Aorta (tissue), 5 donors: ENCODE measurements around the gene PDE5A. TPM values are rescaled to one million over a fixed set of nuclear protein-coding genes. Genes with fewer than 3 reads are reported as not detected.
A peak's percentile ranks its signal among the peaks of the same experiment; 100 is the strongest.
"Not testable (repeated sequence)": the region's sequence is repeated elsewhere in the genome, so short reads cannot be mapped to it uniquely, and the experiment has no call there.

Source experiments
- ATAC-seq: fragments of 200-7000 bp; cut with Tn5 transposase; one replicate; pipeline ENCODE4 v1.9.1; 2022; ENCODE audit warnings: moderate library complexity; ENCODE audit not compliant: low FRiP score
- DNase-seq, 2 donors: peaks; one replicate each; pipeline ENCODE4 v3.0.0-alpha.2; 2020
- H3K27ac ChIP-seq, 2 donors: one replicate each; pipeline ENCODE4 v1.5.1; 2013; ENCODE audit warnings: low read length in 2 of 2, mild to moderate bottlenecking in 2 of 2, moderate library complexity in 2 of 2, control low read depth in 1 of 2, inconsistent platforms in 1 of 2, low read depth in 1 of 2
- H3K27me3 ChIP-seq, 2 donors: one replicate each; pipeline ENCODE4 v1.6.1; 2013; ENCODE audit warnings: control low read depth in 1 of 2, low read length in 1 of 2, mild to moderate bottlenecking in 1 of 2, moderate library complexity in 1 of 2; ENCODE audit not compliant: insufficient read depth in 2 of 2, control insufficient read depth in 1 of 2
- H3K36me3 ChIP-seq, 2 donors: one replicate each; pipeline ENCODE4 v1.6.1; 2013; ENCODE audit warnings: control low read depth in 1 of 2, low read length in 1 of 2, mild to moderate bottlenecking in 1 of 2; ENCODE audit not compliant: insufficient read depth in 2 of 2, control insufficient read depth in 1 of 2
- H3K4me1 ChIP-seq, 2 donors: one replicate each; pipeline ENCODE4 v1.6.1; 2013; ENCODE audit warnings: low read length in 2 of 2, control low read depth in 1 of 2, mild to moderate bottlenecking in 1 of 2, moderate library complexity in 1 of 2; ENCODE audit not compliant: insufficient read depth in 2 of 2, control insufficient read depth in 1 of 2
- H3K4me3 ChIP-seq, 2 donors: one replicate each; pipeline ENCODE4 v1.5.1; 2013; ENCODE audit warnings: low read length in 2 of 2, control low read depth in 1 of 2, mild to moderate bottlenecking in 1 of 2
- H3K9me3 ChIP-seq: one replicate; pipeline ENCODE4 v1.6.1; 2013; ENCODE audit warnings: mild to moderate bottlenecking, low read length; ENCODE audit not compliant: control insufficient read depth
- WGBS, 2 donors: extraction: QIAGEN DNeasy Blood & Tissue Kit; methylation state at CpG; one replicate each; pipeline ENCODE4 v1.1.7; 2013; 5-methylcytosine and 5-hydroxymethylcytosine counted together
- intact Hi-C, 2 donors: fragments of 100-400 bp; cut with DNase I; formaldehyde crosslinking; loops; one replicate each; pipeline versions ENCODE4 v1.14.2 to v1.15.0; 2022
- polyA plus RNA-seq, 2 donors: library from polyadenylated mRNA; stranded (reverse); fragments of 200-250 nt; gene quantifications; one replicate each; pipeline ENCODE4 v1.2.3, GENCODE V29; 2013
- total RNA-seq, 2 donors: library from RNA; stranded (reverse); fragmentation: NEBNext Ultra II Directional; extraction: Animal tissue kit (Norgen Biotek cat#: 25700); gene quantifications; one replicate each; pipeline ENCODE4 v1.2.1, GENCODE V29; 2021
- donor health status: healthy with polysubstance abuse.
- donor health status: Bipolar disorder and iron deficiency.
- donor health status: DM: no; HTN: no; CAD: no.
- donor health status: DM: no; HTN: no; CAD: no.
- donor health status: DM: yes; HTN: yes; CAD: no.

The PDE5A gene
- total and polyA plus RNA-seq, 4 donors = 24.9 to 343 (median 135) TPM

GRCh38 chr4:119477412-119478053, 151.1 kb downstream of the PDE5A start:
- Histone ChIP-seq H3K4me1 (peaks cover 0 to 2% of the 10 kb centered on the region in 2 donors), H3K4me3 (no peak overlapping the region), H3K27me3 (peaks cover 0 to 1% of the 10 kb centered on the region in 2 donors), H3K9me3 (no peaks in the 10 kb centered on the region), H3K36me3 (peaks cover 6 to 13% of the 10 kb centered on the region in 2 donors), H3K27ac (no peak overlapping the region)
- DNase-seq = no peak
- ATAC-seq = no peak
- intact Hi-C loops = no loop called here

- Histone ChIP-seq H3K4me3 (no peak overlapping the region), H3K4me1 (no peaks in the 10 kb centered on the region), H3K27me3 (no peaks in the 10 kb centered on the region), H3K27ac (no peak overlapping the region), H3K9me3 (no peaks in the 10 kb centered on the region), H3K36me3 (peaks cover 0 to 3% of the 10 kb centered on the region in 2 donors)
- intact Hi-C loops = no loop called here
- 81% methylated on average over 3 of the region's 3 CpGs for whole genome bisulfite sequencing, 2 donors
- DNase-seq (no peak), ATAC-seq (no peak)
Observed at GRCh38 chr4:119471259-119471658, 157.3 kb downstream of the PDE5A start.

GRCh38 chr4:119470737-119471063, 157.9 kb downstream of the PDE5A start:
- H3K4me3 ChIP-seq, H3K4me1 ChIP-seq, H3K36me3 ChIP-seq, ATAC-seq, intact Hi-C loops, H3K9me3 ChIP-seq, DNase-seq, H3K27ac ChIP-seq, H3K27me3 ChIP-seq: not testable (repeated sequence)

- H3K4me3 ChIP-seq, H3K27me3 ChIP-seq, intact Hi-C loops, H3K9me3 ChIP-seq, H3K36me3 ChIP-seq, H3K4me1 ChIP-seq, H3K27ac ChIP-seq, DNase-seq, ATAC-seq: not testable (repeated sequence)
- WGBS, 2 donors = 40% methylated on average over 2 of the region's 2 CpGs
Observed at GRCh38 chr4:119470021-119470736, 158.4 kb downstream of the PDE5A start.

GRCh38 chr4:119469039-119469438, 159.6 kb downstream of the PDE5A start:
- intact Hi-C loops = not testable (repeated sequence)
- 83% methylated on average over 3 of the region's 3 CpGs for WGBS, 2 donors

GRCh38 chr4:119462733-119463132, 165.9 kb downstream of the PDE5A start:
- H3K9me3 ChIP-seq, ATAC-seq, H3K27ac ChIP-seq, H3K4me3 ChIP-seq, DNase-seq, H3K36me3 ChIP-seq, H3K4me1 ChIP-seq, intact Hi-C loops, H3K27me3 ChIP-seq: not testable (repeated sequence)
- 68 to 72% methylated on average over 3 of the region's 3 CpGs for WGBS, 2 donors

More at GRCh38 chr4:119469039-119469438, 159.6 kb downstream of the PDE5A start:
- not testable (repeated sequence) for H3K27me3 ChIP-seq, H3K36me3 ChIP-seq, H3K4me1 ChIP-seq, DNase-seq, H3K9me3 ChIP-seq, H3K4me3 ChIP-seq, H3K27ac ChIP-seq, ATAC-seq

GRCh38 chr4:119455734-119456133, 172.9 kb downstream of the PDE5A start:
- H3K36me3 ChIP-seq, H3K9me3 ChIP-seq, H3K4me1 ChIP-seq, H3K4me3 ChIP-seq, H3K27me3 ChIP-seq, intact Hi-C loops, H3K27ac ChIP-seq, ATAC-seq: not testable (repeated sequence)
- peak in 1 of 2 donors; percentile 70 for DNase-seq
- 34 to 52% methylated on average over 18 of the region's 18 CpGs for WGBS, 2 donors

GRCh38 chr4:119454491-119455270, 173.9 kb downstream of the PDE5A start:
- H3K27me3 ChIP-seq, H3K36me3 ChIP-seq, H3K4me1 ChIP-seq, H3K9me3 ChIP-seq, intact Hi-C loops: not testable (repeated sequence)
- WGBS, 2 donors = 0% methylated on average over 54 to 80 of the region's 80 CpGs
- ATAC-seq (peak; percentile 100), DNase-seq (peak; percentile 97 to 98)
- H3K27ac ChIP-seq = peak overlapping the region; percentile 52 to 72
- H3K4me3 ChIP-seq = peak overlapping the region in 1 of 2 donors; percentile 49
